ENCODE data around the gene RNF114.
A peak's percentile ranks its signal among the peaks of the same experiment; 100 is the strongest.
"Not testable (repeated sequence)": the region's sequence is repeated elsewhere in the genome, so short reads cannot be mapped to it uniquely, and the experiment has no call there.

The RNF114 gene

GRCh38 chr20:49965781-49966305 lies 29.6 kb downstream of the RNF114 start:
- no peak for DNase-seq

GRCh38 chr20:49966861-49967260 lies 30.7 kb downstream of the RNF114 start:
- DNase-seq: no peak

- no peak for DNase-seq
Measured at GRCh38 chr20:49969234-49969633, 33.0 kb downstream of the RNF114 start.

GRCh38 chr20:49969946-49970345 lies 33.7 kb downstream of the RNF114 start:
- DNase-seq: no peak

- DNase-seq: no peak
Measured at GRCh38 chr20:49970498-49970897, 34.3 kb downstream of the RNF114 start.

GRCh38 chr20:49973981-49974380 lies 37.8 kb downstream of the RNF114 start:
- DNase-seq: no peak

- no peak for DNase-seq
Measured at GRCh38 chr20:49976542-49976941, 40.3 kb downstream of the RNF114 start.

- DNase-seq: not testable (repeated sequence)
Measured at GRCh38 chr20:49977740-49978139, 41.5 kb downstream of the RNF114 start.

GRCh38 chr20:49978685-49979029 lies 42.5 kb downstream of the RNF114 start:
- no peak for DNase-seq

GRCh38 chr20:49979030-49979832 lies 43.0 kb downstream of the RNF114 start:
- DNase-seq: peak; percentile 70

GRCh38 chr20:49980140-49981008 lies 44.2 kb downstream of the RNF114 start:
- no peak for DNase-seq

- DNase-seq: no peak
Measured at GRCh38 chr20:49981218-49982071, 45.2 kb downstream of the RNF114 start.

GRCh38 chr20:49982072-49982345 lies 45.8 kb downstream of the RNF114 start:
- DNase-seq: no peak

GRCh38 chr20:49982346-49983122 lies 46.3 kb downstream of the RNF114 start, which contains the start of gene SNAI1:
TSS of gene SNAI1 (plus strand) at chr20:49982980. CDS start at chr20:49983060, 80 bp downstream.
- peak; percentile 91 for DNase-seq

- DNase-seq: no peak
Measured at GRCh38 chr20:49983123-49983847, 47.1 kb downstream of the RNF114 start.

GRCh38 chr20:49983848-49984408 lies 47.7 kb downstream of the RNF114 start:
- DNase-seq: no peak

GRCh38 chr20:49984426-49985153 lies 48.4 kb downstream of the RNF114 start:
- DNase-seq: no peak

- no peak for DNase-seq
Measured at GRCh38 chr20:49985157-49985556, 49.0 kb downstream of the RNF114 start.

GRCh38 chr20:49985617-49986016 lies 49.4 kb downstream of the RNF114 start:
- no peak for DNase-seq

- DNase-seq: no peak
Measured at GRCh38 chr20:49986049-49986448, 49.9 kb downstream of the RNF114 start.
